Thymus (tissue), 11 donors: ENCODE results near the gene RNLS. TPM values are rescaled to one million over a fixed set of nuclear protein-coding genes. Genes with fewer than 3 reads are reported as not detected.

ENCODE experiments used
- DNase-seq, 9 donors: peaks; one replicate each; pipeline ENCODE4 v3.0.0-alpha.2; 2013; ENCODE audit warnings: low spot score in 9 of 9, low read depth in 6 of 9, missing footprints in 1 of 9
- H3K27ac ChIP-seq, 2 donors: one replicate each; pipeline ENCODE4 v1.5.1; 2013; ENCODE audit warnings: control low read depth in 1 of 2, low read depth in 1 of 2, low read length in 1 of 2, mild to moderate bottlenecking in 1 of 2, moderate library complexity in 1 of 2
- H3K27me3 ChIP-seq, 2 donors: one replicate each; pipeline ENCODE4 v1.5.1; 2013; ENCODE audit warnings: low read length in 1 of 2; ENCODE audit not compliant: control insufficient read depth in 2 of 2, insufficient read depth in 1 of 2
- H3K36me3 ChIP-seq, 2 donors: one replicate each; pipeline ENCODE4 v1.5.1; 2013; ENCODE audit warnings: low read length in 1 of 2, mild to moderate bottlenecking in 1 of 2, moderate library complexity in 1 of 2; ENCODE audit not compliant: control insufficient read depth in 2 of 2, insufficient read depth in 2 of 2
- H3K4me1 ChIP-seq, 2 donors: one replicate each; pipeline ENCODE4 v1.5.1; 2013; ENCODE audit warnings: low read length in 2 of 2; ENCODE audit not compliant: control insufficient read depth in 2 of 2, insufficient read depth in 2 of 2
- H3K4me3 ChIP-seq, 2 donors: one replicate each; pipeline ENCODE4 v1.5.1; 2013; ENCODE audit warnings: low read length in 2 of 2, control low read depth in 1 of 2, mild to moderate bottlenecking in 1 of 2
- H3K9me3 ChIP-seq, 2 donors: one replicate each; pipeline ENCODE4 v1.5.1; 2013; ENCODE audit warnings: low read length in 1 of 2, mild to moderate bottlenecking in 1 of 2; ENCODE audit not compliant: control insufficient read depth in 2 of 2, insufficient read depth in 1 of 2
- WGBS: extraction: QIAGEN DNeasy Blood & Tissue Kit; methylation state at CpG from one replicate; pipeline ENCODE4 v1.1.7; 2013; 5-methylcytosine and 5-hydroxymethylcytosine counted together
- polyA plus RNA-seq: library from polyadenylated mRNA; stranded (reverse); fragments of 200-250 nt; gene quantifications from one replicate; pipeline ENCODE4 v1.2.3, GENCODE V29; 2013
- total RNA-seq: library from RNA; stranded (reverse); fragments of 120-200 nt; gene quantifications from one replicate; pipeline ENCODE4 v1.2.4, GENCODE V29; 2013
- donor health status: healthy.

The RNLS gene
- total and polyA plus RNA-seq, 2 donors: 4.3 to 5.0 TPM

DNA sequence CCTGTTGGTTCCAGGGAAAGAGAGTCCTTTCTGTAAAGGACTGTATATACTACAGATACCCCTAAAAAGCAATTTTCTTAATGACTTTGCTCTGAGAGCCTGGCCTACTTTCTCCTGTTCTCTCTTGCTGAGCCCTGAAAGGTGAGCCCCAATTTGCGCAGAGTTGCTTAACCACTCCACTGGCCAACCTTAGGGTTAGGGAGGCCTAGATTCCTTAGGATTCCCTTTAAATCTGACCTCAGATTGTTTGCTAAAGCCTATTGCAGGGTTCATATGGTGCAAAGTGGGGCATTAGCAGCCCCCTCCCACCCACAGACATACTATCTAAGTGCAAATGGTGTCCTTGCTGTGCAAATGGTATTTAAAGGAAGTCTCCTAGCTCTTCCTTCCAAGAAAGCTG lies 164.2 kb downstream of the RNLS start:
- Histone ChIP-seq H3K27me3 (no peaks in the 10 kb centered on the region), H3K9me3 (no peaks in the 10 kb centered on the region), H3K27ac (no peak overlapping the region), H3K4me1 (peaks cover 2 to 4% of the 10 kb centered on the region in 2 donors), H3K4me3 (no peak overlapping the region), H3K36me3 (no peaks in the 10 kb centered on the region)
- no peak for DNase-seq
- WGBS: 98% methylated on average over 1 of the region's 1 CpG

DNA sequence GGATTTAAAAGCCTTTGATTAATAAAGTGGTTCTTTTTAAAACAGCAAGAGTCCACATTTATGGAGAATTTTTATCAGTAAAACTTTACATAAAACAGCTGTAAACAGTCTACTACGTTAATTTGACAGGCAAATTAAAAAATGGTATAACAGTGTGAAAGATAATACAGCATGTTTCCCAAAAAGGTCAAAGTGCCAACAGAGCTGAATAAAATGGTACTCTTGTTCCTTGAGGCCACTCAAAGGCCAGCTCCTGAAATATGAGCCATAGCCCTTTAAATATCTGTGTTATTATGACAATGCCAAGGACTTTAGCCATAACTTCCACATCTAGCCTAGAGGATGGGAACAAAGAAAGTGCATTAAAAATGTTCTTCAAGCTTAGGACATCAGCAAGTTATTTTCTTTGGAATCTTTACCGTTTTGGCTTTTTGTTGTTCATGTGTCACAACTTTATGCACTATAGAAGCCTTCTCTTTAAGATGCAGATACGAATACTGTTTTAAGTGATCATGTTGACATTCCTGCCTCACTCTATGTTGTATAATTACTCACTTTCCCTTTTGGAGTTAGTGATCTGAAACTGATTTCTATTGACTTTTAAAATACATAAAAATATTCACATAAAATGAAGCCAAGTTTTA lies 165.6 kb downstream of the RNLS start:
- H3K27me3 ChIP-seq: no peaks in the 10 kb centered on the region
- no peak overlapping the region for H3K27ac ChIP-seq
- H3K36me3 ChIP-seq: no peaks in the 10 kb centered on the region
- H3K4me3 ChIP-seq: no peak overlapping the region
- H3K4me1 ChIP-seq: peaks cover 2 to 4% of the 10 kb centered on the region in 2 donors
- no peaks in the 10 kb centered on the region for H3K9me3 ChIP-seq
- 96% methylated on average over 3 of the region's 3 CpGs for WGBS
- no peak for DNase-seq

DNA sequence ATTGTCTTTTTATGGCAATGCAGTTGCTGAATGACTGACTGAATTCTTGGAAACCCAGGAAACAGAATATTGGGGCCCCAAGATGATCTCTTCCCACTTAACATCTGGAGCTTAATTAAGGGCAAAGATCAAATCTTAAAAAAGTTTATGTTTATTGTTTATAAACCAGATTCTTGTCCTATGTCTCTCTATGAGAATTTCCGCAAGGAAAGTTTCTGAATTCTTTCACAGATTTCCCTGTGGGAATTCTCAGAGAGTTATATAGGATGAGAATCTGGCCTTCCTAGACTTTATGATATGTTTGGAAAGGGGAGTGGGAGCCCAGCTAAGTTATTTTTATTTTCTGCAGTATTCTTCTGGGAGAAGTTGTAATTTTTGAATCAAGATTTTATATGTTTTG lies 166.3 kb downstream of the RNLS start:
- 97% methylated on average over 1 of the region's 1 CpG for WGBS
- H3K4me3 ChIP-seq: no peak overlapping the region
- peaks cover 2 to 4% of the 10 kb centered on the region in 2 donors for H3K4me1 ChIP-seq
- DNase-seq: no peak
- no peaks in the 10 kb centered on the region for H3K27me3 ChIP-seq
- no peaks in the 10 kb centered on the region for H3K9me3 ChIP-seq
- H3K36me3 ChIP-seq: no peaks in the 10 kb centered on the region
- no peak overlapping the region for H3K27ac ChIP-seq

DNA sequence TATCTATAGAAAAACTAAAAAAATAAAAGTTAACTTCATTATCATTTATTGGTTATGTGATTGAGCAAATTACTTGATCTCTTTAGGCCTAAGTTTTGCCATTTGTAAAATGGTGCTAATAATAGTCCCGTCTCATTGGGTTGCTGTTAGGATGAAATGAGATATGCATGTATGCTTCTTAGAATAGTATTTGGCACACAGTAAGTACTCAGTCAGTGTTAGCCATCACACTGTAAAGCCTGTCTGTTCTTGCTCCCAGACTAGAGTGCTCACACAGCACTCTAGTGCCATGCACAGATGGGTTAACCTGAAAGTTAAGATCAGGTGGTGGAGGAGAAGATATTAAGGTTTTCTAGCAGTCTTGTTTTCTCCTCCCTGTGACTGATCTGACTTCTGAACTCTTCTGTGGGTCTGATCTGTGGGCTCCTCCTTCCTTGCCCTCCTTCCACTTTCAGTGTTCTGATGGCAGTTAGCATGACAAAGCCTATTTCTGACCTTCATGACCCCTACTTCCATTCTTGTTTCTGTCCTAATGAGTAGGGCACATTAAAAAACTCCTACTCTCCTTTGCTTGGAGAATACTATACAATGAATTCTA lies 167.5 kb downstream of the RNLS start:
- H3K27me3 ChIP-seq: no peaks in the 10 kb centered on the region
- no peak for DNase-seq
- 96% methylated on average over 1 of the region's 1 CpG for WGBS
- no peak overlapping the region for H3K4me3 ChIP-seq
- no peaks in the 10 kb centered on the region for H3K36me3 ChIP-seq
- H3K4me1 ChIP-seq: peaks cover 2 to 4% of the 10 kb centered on the region in 2 donors
- H3K27ac ChIP-seq: no peak overlapping the region
- H3K9me3 ChIP-seq: no peaks in the 10 kb centered on the region

DNA sequence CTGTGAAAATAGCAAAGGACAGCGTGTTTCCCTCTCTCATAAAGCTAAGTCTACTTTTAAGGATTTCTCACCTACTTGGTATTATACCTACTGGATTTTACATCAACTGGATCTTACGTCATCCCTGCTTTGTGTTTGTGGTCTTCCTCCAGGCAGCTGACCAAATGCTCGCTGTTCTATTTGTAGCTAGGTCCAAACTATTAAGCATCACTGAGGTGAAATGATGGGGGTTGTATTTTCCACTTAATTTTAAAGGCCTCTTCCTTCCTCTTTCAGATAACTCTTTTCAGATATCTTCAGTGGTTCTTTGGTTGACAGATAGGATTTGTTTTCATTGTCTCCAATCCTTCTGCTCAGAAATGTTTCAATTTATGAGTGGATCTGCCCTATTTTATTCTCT lies 169.7 kb downstream of the RNLS start:
- H3K9me3 ChIP-seq: no peaks in the 10 kb centered on the region
- H3K27me3 ChIP-seq: no peaks in the 10 kb centered on the region
- H3K4me3 ChIP-seq: no peak overlapping the region
- no peak overlapping the region for H3K27ac ChIP-seq
- H3K4me1 ChIP-seq: peaks cover 2 to 4% of the 10 kb centered on the region in 2 donors
- WGBS: 95% methylated on average over 3 of the region's 3 CpGs
- H3K36me3 ChIP-seq: no peaks in the 10 kb centered on the region
- no peak for DNase-seq

DNA sequence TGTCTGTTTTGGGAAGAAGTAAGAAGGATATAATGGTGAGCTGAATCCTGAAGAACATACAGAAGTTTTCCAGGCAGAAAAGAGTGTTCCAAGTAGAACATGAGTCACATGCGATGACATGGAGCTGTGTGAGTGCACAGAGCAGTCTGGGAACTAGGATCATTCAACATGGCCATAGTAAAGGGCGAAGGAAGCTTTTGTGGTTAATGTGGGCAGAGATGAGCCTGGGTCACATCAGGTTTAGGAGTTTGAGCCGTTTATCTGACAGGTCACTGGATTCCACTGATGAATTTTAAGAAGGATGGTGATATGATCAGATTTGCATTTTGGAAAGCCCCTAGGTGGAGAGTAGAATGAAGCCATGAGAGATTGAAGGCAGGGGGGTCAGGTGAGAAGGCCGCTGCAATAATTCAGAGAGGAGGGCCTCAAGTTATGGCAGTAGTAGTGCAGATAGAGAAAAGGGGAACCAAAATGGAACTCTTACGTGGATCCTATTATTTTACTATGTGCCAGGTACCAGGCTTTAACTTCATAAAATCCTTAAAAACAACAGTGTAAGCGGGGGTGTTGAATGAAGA lies 171.3 kb downstream of the RNLS start:
- Histone ChIP-seq H3K4me3 (no peak overlapping the region), H3K4me1 (peaks cover 2 to 4% of the 10 kb centered on the region in 2 donors), H3K27me3 (no peaks in the 10 kb centered on the region), H3K36me3 (no peaks in the 10 kb centered on the region), H3K27ac (no peak overlapping the region), H3K9me3 (no peaks in the 10 kb centered on the region)
- no peak for DNase-seq
- WGBS: 83% methylated on average over 6 of the region's 6 CpGs

DNA sequence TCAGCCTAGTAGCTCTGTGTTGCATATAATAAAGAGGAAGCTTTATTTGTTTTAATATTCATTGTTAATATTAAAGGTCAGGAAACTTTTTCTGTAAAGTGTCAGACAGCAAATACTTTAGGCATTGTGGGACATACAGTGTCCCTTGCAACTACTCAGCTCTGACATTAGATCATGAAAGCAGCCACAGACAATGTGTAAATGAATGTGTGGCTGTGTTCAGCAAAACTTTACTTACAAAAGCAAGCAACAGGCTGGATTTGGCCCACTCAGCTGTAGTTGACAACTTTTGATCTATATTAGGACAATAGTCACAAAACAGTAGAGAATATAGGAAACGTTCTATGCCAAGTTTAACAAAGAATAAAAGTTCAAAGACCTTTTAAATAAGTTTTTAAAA lies 173.3 kb downstream of the RNLS start:
- DNase-seq: no peak
- Histone ChIP-seq H3K36me3 (no peaks in the 10 kb centered on the region), H3K27me3 (no peaks in the 10 kb centered on the region), H3K27ac (no peak overlapping the region), H3K4me3 (no peak overlapping the region), H3K9me3 (no peaks in the 10 kb centered on the region), H3K4me1 (no peaks in the 10 kb centered on the region)
- WGBS: 96% methylated on average over 1 of the region's 1 CpG

DNA sequence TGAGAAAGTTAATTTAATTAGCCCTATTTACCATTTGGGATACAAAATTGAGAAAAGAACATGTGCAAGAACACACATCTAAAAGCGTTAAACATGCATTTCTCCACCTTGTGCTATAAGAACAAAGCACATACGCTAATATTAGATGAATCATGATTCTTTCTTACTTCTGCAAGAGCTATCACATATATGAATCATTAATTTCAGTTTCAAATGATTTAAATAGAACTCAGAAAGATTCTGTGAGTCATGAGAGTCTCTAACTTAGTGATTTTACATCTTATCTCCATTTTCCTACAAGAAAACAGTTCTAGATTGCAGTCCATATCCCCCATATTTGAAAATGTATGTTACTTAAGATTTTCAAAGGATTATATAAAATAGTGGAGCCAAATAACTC lies 173.9 kb downstream of the RNLS start:
- DNase-seq: no peak
- H3K4me3 ChIP-seq: no peak overlapping the region
- H3K27ac ChIP-seq: no peak overlapping the region
- no peaks in the 10 kb centered on the region for H3K27me3 ChIP-seq
- H3K4me1 ChIP-seq: no peaks in the 10 kb centered on the region
- H3K36me3 ChIP-seq: no peaks in the 10 kb centered on the region
- 99% methylated on average over 2 of the region's 2 CpGs for WGBS
- H3K9me3 ChIP-seq: no peaks in the 10 kb centered on the region

DNA sequence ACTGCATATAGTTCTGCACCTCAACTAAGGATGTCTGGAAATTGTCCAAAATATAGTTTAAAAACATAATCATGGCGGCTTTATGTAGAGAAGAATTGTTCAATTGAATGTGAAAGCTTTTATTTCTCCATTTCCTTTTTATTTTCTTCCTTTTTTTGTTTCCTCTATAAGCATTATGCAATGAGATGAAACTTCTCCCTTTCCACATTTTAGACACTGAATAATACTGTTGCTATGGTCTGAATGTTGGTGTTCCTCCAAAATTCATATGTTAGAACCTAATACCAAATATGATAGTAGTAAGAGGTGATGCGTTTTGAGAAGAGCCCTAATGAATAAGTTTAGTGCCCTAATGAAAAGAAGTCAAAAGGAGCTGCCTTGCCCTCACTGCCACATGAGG lies 175.0 kb downstream of the RNLS start:
- Histone ChIP-seq H3K4me1 (no peaks in the 10 kb centered on the region), H3K36me3 (no peaks in the 10 kb centered on the region), H3K9me3 (no peaks in the 10 kb centered on the region), H3K27me3 (no peaks in the 10 kb centered on the region), H3K27ac (no peak overlapping the region), H3K4me3 (no peak overlapping the region)
- WGBS: 98% methylated on average over 2 of the region's 2 CpGs
- DNase-seq: no peak
